Ectodermal cell (in vitro differentiated cells): ENCODE data around the gene HIBCH.

Experiments used
- H3K27ac ChIP-seq: 2 replicates; pipeline ENCODE4 v1.7.0; 2013; ENCODE audit warnings: mild to moderate bottlenecking, low read depth, low read length; ENCODE audit not compliant: insufficient read depth, poor library complexity, severe bottlenecking
- H3K27me3 ChIP-seq: 2 replicates; pipeline ENCODE4 v1.7.0; 2013; ENCODE audit warnings: mild to moderate bottlenecking, low read length; ENCODE audit not compliant: insufficient read depth, control insufficient read depth, poor library complexity, severe bottlenecking
- H3K36me3 ChIP-seq: one replicate; pipeline ENCODE4 v1.7.0; 2013; ENCODE audit warnings: low read length; ENCODE audit not compliant: control insufficient read depth, insufficient read depth
- H3K4me1 ChIP-seq: one replicate; pipeline ENCODE4 v1.7.0; 2013; ENCODE audit warnings: low read length; ENCODE audit not compliant: control insufficient read depth, insufficient read depth
- H3K4me3 ChIP-seq: 2 replicates; pipeline ENCODE4 v1.7.0; 2013; ENCODE audit warnings: low read depth, low read length, control low read depth; ENCODE audit not compliant: insufficient read depth
- H3K9me3 ChIP-seq: 2 replicates; pipeline ENCODE4 v1.7.0; 2013; ENCODE audit warnings: mild to moderate bottlenecking, low read length, moderate library complexity; ENCODE audit not compliant: control insufficient read depth
- WGBS, 2 experiments: methylation state at CpG; one replicate each; pipeline ENCODE4 v1.1.7; 2013; ENCODE audit warnings: missing lambda C conversion rate in 2 of 2; 5-methylcytosine and 5-hydroxymethylcytosine counted together

HIBCH gene

DNA sequence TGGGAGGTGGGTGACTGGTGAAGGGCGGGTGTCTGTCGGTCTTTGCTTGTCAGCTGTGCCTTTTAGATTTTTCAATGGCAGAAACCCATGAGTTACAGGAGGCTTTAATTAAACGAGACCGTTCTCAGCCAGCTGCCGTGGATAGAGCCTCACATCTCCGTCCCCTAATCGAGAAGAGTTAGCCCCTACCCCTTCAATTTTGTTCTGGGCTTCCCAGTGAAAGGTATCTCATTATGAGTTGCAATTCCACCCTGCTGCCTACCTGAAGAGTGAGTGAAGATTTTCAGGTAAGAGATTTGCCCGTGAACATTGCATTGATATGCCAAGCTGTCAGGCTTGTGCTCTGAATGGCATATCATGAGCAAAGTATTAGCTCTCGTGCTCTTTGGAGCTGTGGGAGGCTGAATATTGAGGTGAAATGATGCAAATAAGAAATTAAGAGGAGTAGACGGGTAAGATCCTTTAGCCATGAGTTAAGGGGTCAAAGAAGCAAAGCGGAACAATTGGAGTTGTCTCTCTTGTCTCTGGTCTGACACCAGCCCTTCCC is 138.4 kb downstream of the HIBCH start:
- no peak overlapping the region for H3K27ac ChIP-seq
- WGBS, 2 experiments: 35 to 40% methylated on average over 11 of the region's 11 CpGs
- H3K27me3 ChIP-seq: peaks cover 26% of the 10 kb centered on the region
- no peaks in the 10 kb centered on the region for H3K9me3 ChIP-seq
- no peaks in the 10 kb centered on the region for H3K36me3 ChIP-seq
- peaks cover 4% of the 10 kb centered on the region for H3K4me1 ChIP-seq
- H3K4me3 ChIP-seq: peak overlapping the region; percentile 45

DNA sequence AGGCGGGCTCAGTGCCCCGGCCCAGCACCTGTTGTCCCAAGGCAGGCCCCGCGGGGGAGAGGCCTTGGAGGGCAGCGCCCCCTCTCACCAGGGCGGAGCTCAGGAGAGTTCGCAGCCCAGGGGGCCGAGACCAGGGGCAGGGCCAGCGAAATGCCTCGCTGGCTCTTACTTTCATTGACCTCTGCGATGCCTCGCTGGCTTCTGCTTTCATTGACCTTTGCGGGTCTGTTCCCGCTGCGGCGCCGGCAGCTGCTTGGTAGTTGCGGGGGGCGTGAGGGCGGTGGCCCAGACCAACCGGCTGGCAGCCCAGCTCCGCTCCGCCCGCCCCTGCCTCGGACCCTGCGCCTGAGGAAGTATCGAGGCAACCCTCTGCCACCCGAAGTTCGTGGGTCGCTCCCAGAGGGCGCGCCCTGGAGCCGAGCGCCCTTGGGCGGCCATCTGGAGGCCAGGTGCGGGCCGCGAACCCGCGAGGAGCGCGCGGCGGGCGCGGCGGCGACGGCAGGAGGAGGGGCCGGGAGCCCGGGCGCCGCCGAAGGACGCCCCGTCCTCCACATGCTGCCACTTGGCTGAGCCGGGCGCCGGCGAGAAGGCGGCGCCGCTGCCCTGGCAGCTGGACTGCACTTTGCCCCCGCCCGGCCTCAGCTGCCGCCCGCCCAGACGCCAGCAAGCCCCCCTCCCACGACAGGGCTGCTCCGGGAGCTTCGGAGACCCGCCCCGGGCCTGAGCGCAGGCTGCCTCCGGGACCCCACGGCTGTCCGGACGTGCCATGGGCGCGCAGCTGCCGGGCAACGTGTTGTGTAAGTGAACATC is 139.1 kb downstream of the HIBCH start:
- H3K9me3 ChIP-seq: no peaks in the 10 kb centered on the region
- peaks cover 26% of the 10 kb centered on the region for H3K27me3 ChIP-seq
- H3K4me1 ChIP-seq: peaks cover 4% of the 10 kb centered on the region
- no peak overlapping the region for H3K27ac ChIP-seq
- H3K4me3 ChIP-seq: peak overlapping the region; percentile 45
- no peaks in the 10 kb centered on the region for H3K36me3 ChIP-seq
- 1% methylated on average over 82 of the region's 82 CpGs for WGBS, 2 experiments

DNA sequence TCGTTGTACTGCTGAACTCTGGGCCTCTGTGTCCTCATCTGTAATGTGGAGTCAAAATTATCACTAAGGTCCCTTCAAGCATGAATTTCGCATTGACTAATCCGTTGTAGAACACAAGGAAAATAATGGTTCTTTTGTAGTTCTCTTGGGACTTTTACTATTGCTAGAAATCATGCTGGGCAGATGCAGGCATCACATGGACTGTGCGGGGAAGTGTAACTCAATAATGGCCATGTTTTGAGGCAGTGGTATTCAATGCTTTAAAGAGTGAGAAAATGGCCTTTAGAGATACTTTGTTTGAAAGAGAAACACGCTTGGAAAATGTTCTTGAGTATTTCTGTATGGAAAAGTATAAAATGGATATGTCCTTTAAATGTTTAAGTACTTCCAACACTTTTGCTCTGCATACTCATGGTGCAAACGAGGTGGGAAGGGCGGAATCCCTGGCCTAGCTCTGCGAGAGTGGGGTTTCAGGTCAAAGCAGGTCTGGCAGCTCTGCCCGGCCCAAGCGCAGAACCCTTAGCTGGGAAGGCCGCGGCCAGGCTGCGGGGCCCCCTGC is 139.8 kb downstream of the HIBCH start:
- 41 to 42% methylated on average over 13 of the region's 13 CpGs for WGBS, 2 experiments
- peaks cover 4% of the 10 kb centered on the region for H3K4me1 ChIP-seq
- H3K9me3 ChIP-seq: no peaks in the 10 kb centered on the region
- H3K4me3 ChIP-seq: peak overlapping the region; percentile 45
- peaks cover 26% of the 10 kb centered on the region for H3K27me3 ChIP-seq
- no peak overlapping the region for H3K27ac ChIP-seq
- no peaks in the 10 kb centered on the region for H3K36me3 ChIP-seq

DNA sequence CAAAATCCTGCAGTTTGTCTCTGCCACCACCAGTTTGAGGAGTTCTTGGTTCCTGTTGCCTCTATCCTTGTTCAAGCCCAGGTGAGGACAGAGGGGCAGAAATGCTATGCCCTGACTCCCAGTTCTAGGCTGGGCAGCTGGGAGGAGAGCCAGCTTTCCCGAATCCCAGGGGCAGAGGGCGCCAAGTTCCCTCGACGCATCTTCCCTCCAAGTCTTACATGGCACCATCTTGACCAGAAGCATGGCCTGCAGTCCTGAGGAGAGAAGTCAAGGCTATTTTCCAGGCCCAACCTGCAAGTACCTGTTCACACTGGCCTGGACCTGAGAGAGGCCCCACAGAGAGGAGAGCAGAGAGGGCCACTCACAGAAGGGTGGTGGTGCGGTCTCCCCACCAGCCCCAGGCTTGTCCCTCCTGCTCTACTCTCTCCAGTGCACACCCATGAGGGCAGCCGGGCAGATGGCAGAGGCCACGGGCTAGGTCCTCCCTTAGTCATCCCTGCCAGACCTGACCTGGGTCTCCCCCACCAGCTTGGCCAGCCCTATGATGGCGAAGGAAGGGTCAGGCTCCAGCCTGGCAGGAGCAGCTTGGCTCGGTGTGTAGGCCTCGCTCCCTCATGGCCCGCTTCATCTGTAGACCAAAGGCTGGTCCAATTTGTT is 141.4 kb downstream of the HIBCH start:
- no peaks in the 10 kb centered on the region for H3K9me3 ChIP-seq
- H3K4me3 ChIP-seq: no peak overlapping the region
- peaks cover 4% of the 10 kb centered on the region for H3K4me1 ChIP-seq
- no peak overlapping the region for H3K27ac ChIP-seq
- 95 to 96% methylated on average over 11 of the region's 11 CpGs for WGBS, 2 experiments
- no peaks in the 10 kb centered on the region for H3K36me3 ChIP-seq
- H3K27me3 ChIP-seq: peaks cover 26% of the 10 kb centered on the region

DNA sequence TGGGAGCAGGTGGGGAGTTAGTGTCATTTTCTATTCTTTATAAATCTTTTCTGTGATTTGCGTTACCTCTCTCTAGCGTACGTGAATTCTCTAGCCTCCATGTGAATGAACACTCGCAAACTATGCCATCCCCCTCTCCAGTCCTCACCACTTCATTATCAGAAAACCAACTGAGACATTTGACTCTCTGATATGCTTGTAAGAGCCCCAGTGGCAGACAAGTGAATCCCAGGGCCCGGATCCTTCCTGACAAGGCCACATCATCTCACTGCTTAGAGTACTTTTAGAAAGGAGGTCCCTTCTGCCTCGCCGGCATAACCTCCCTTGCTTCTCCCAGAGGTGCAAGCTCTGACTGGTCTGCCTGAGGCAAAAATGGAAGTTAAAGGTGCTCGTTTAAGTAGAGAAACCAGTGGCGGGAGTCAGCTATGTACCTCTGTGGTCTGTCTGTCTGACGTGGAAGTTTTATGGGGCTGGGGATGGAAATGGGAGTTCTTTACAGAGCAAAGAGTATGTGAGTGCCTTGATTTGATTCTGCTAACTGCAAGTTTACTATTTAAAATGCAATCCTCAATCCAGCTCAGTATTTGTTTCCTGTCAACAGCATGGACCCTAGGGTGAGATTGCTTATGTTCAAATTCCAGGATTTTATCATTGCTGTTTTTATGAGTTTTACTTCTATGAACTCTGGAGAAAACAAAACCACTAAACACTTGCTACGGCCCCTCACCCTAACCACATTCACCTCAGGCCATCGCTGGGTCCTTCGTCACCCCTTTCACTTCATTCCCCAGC is 142.2 kb downstream of the HIBCH start:
- no peak overlapping the region for H3K27ac ChIP-seq
- H3K9me3 ChIP-seq: no peaks in the 10 kb centered on the region
- peaks cover 4% of the 10 kb centered on the region for H3K4me1 ChIP-seq
- no peak overlapping the region for H3K4me3 ChIP-seq
- 94 to 95% methylated on average over 12 to 13 of the region's 13 CpGs for WGBS, 2 experiments
- H3K36me3 ChIP-seq: no peaks in the 10 kb centered on the region
- H3K27me3 ChIP-seq: peaks cover 26% of the 10 kb centered on the region

DNA sequence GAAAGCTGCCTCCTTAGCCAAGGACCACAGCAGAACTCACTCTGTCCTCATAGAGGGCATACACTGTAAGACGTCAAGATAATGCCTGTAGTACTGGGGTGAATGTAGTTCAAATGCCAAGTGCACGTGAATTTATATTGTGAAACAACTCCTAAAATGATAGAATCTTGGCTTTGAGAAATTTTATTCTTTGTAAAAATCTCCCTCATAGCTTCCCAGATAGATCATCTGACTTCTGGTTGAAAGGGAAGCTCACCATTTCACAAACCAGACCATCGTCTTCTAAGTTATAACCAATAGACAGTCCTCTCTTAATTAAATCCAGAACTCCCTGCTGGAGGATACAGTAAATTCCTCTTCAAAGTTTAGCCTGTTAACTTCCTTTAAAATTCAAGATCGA is 146.2 kb downstream of the HIBCH start:
- WGBS, 2 experiments: 92 to 93% methylated on average over 4 of the region's 4 CpGs
- Histone ChIP-seq H3K27ac (no peak overlapping the region), H3K27me3 (no peaks in the 10 kb centered on the region), H3K9me3 (no peaks in the 10 kb centered on the region), H3K4me3 (no peak overlapping the region), H3K4me1 (no peaks in the 10 kb centered on the region), H3K36me3 (no peaks in the 10 kb centered on the region)

DNA sequence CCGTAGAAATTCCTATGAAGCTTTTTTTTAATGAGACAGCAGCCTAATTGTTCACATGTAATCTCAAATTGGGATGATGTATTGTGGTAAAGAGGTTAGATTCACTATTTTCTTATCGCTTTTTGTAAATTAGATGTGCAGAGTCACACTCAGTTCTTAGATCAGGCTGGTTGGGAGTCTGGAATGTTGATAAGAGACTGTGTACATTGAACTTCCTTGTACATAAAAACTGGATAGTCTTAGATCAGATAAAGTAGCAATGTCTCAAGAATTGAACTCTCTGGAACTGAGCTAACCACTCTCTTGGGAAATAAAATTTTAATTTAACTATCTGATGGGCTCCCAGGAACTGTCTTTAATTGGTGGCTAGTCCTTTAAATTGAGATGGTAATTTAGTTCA is 149.0 kb downstream of the HIBCH start:
- no peaks in the 10 kb centered on the region for H3K9me3 ChIP-seq
- 94 to 97% methylated on average over 2 of the region's 2 CpGs for WGBS, 2 experiments
- no peak overlapping the region for H3K27ac ChIP-seq
- H3K27me3 ChIP-seq: no peaks in the 10 kb centered on the region
- no peaks in the 10 kb centered on the region for H3K36me3 ChIP-seq
- H3K4me1 ChIP-seq: no peaks in the 10 kb centered on the region
- H3K4me3 ChIP-seq: no peak overlapping the region

DNA sequence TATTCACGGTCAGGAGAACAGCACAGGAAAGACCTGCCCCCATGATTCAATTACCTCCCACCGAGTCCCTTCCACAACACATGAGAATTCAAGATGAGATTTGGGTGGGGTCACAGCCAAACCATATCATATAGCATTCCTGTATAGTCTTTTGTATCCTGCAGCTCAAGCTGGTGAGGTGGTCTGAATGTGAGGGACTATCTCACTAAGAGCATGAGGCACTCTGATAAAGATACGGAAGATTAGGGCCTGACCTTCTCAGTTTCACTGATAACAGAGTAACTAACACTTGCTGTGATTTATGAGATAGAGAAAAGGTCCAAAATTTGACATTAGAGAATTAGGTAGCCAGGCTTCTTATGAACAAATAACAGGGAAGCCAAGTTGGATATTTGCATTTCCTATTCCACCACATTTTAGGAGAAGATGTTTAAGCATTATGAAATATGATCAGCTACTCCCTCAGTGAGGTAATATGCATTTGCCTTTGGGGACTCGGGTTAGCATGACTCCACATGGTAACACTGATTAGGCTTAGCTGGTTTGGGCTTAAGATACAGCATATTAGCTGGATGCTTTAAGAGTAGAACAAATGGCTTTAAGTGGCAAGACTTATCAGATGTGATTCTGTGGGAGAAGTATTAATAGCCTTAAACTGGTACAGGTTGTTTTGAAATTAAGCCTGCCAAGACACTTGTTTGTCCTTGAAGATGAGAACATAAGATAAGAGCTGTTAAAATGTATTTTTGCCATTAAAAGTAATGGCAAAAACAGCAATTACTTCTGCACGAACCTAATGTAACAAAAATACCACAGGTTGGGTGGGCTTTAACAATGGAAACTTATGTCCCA is 150.2 kb downstream of the HIBCH start:
- H3K27me3 ChIP-seq: no peaks in the 10 kb centered on the region
- H3K4me3 ChIP-seq: no peak overlapping the region
- 74 to 91% methylated on average over 4 to 5 of the region's 5 CpGs for WGBS, 2 experiments
- no peaks in the 10 kb centered on the region for H3K4me1 ChIP-seq
- no peaks in the 10 kb centered on the region for H3K9me3 ChIP-seq
- H3K36me3 ChIP-seq: no peaks in the 10 kb centered on the region
- H3K27ac ChIP-seq: no peak overlapping the region

DNA sequence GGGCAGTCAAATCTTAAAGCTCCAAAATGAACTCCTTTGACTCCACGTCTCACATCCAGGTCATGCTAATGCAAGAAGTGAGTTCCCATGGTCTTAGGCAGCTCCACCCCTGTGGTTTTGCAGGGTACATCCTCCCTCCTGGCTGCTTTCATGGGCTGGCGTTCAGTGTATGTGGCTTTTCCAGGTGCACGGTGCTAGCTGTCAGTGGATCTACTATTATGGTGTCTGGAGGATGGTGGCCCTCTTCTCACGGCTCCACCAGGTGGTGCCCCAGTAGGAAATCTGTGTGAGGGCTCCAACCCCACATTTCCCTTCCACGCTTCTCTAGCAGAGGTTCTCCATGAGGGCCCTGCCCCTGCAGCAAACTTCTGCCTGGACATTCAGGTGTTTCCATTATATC is 151.9 kb downstream of the HIBCH start:
- Histone ChIP-seq H3K36me3 (no peaks in the 10 kb centered on the region), H3K27me3 (no peaks in the 10 kb centered on the region), H3K9me3 (no peaks in the 10 kb centered on the region), H3K4me1 (no peaks in the 10 kb centered on the region), H3K27ac (no peak overlapping the region), H3K4me3 (no peak overlapping the region)
- WGBS, 2 experiments: 92 to 97% methylated on average over 5 of the region's 5 CpGs
